ENCODE measurements around the gene OSBPL2.

Gene OSBPL2

DNA sequence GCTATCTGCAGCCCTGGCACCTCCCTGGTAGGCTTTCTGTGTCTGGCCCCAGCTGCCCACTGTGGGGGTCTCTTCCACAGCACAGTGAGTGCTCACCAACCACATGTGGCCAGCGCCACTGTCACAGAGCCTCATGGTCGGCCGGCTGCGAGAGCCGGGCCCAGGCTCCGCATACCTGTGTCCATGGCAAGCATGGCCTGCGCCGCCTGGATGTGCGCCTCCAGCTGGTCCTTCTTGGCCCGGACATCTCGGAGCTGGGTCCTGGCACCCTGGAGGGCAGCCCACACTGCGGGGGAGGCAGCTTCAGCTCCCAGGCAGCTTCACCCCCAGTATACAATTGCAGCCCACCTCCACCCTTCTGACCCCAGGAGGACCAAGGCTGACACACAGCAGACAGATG lies 77.5 kb downstream of the OSBPL2 start:
- no peak for DNase-seq

DNA sequence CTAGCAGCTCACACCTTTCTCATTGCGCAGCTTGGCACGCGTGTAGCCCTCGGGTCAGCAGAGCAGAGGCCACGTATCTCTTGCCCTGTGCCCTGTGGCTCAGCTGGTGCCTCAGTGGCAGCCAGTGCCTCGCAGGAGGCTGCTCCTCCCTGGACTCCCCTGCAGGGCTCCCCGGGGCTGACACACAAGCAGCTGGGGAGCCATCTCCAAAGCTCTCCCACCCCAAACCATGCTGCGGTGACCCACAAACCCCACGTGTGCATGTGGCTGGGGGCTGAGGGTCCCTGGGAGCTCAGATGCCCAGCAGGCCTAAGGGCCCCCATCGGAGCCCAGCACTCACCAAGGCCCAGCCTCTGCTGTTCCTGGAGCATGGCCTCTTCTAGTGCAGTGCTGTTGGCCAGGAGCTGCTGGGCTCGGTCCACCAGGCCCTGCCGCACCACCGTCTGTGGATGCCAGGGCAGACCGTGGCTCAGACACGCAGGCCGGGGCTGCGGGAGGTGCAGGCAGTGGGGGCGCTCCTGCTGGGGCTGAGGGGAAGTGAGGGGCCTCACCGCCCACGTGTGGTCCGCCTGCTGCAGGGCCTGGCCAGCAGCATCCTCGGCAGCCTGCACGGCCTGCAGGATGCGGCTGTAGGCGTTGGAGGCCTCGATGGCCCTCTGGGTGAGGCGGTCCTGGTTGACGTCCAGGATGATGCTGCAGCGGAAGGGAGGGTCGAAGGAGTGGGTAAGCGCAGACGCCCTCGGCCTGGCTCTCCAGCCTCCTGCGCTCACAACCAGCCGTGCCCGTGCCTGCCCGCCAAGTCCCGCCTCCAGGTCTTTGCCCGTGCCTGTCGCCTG lies 78.2 kb downstream of the OSBPL2 start:
- DNase-seq: no peak

DNA sequence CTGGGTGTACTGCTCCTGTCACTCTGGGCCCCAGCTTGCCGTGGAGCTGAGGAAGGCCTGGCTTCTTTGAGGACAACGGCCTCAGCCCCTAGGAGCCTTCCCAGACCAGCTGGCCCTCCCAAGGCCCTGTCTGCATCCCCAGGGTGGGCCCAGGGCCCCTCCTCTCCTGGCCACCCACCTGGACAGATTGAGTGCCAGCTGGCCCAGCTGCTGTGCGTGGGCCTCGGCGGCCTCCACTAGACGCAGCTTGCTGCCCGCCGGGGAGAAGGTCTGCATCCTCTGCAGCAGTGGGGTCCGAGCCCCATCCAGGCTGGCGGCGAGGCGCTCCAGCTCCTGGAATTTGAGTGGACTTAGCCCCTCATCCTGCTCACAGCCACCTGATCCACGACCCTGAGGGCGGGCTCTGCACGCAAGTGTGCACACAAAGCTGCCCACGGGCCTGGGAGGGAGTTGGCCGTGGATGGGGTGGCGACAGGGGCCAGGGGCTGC lies 78.9 kb downstream of the OSBPL2 start:
- no peak for DNase-seq

DNA sequence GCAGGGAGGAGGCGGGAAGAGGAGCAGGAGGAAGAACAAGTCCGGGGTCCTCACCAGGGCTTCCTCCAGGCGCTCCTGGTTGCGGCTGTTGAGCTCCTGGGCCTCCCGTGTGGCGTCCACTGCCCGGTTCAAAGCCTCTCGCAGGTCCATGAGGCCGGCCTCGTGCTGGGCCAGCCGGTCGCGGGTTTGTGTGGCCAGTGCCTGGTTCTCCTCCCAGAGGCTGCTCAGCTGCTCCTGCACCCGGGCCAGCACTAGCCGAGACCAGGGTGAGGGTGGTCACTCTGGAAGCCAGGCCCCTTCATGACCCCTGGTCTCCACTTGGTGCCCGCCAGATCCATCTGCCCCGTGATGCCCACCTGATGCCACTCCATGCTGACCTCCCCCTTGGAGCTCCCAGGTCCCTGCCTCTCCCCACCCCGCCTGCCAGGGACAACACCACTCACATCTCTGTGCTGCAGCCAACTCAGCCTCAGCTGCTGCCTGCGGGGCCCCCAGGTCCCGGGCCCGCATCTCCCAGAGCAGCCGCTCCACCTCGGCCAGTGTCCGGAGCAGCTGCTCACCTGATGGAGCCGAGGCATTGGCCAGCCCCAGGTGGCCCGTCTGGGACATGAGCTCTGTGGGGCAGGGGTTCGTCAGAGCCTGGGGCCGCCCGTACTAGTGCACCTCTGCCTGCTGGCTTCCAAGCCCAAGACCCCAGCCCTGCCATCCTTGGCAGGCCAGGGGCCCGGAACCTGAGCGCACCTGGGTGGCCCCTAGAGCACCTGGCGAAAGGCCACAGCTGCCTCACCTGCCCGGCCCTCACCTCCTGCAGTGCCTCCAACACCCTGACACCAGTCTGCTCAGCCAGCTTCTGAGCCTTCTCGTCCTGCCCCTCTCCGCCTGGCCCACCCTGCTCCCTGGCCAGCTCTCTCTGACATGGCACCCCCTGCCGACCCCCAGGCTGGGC lies 80.4 kb downstream of the OSBPL2 start:
- no peak for DNase-seq

DNA sequence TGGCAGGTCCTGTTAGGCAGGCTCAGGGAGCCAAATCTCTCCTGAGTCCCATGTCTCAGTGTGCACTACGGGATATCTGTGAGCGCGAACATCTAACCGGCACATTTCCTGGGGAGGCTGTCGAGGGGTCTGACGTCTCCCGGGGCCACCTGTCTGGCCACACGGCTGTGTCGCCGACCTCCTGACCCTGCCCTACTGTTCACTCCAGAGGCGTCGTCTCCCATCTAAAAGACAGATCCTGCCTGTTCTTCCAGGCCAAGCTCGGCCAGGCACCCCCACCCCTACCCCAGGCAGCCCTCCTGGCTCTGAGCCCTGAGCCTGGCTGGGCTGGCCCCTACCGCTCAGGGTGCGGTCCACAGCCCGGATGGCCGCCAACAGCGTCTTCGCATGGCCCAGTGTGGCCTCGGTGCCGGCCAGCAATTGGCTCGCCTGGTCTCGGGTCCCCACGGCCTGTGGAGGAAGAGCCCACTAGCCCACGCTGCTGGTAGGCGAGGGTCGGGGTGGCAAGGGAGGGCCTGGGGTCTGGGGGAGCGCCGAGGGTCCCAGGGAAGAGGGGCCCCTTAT lies 81.1 kb downstream of the OSBPL2 start:
- DNase-seq: no peak

DNA sequence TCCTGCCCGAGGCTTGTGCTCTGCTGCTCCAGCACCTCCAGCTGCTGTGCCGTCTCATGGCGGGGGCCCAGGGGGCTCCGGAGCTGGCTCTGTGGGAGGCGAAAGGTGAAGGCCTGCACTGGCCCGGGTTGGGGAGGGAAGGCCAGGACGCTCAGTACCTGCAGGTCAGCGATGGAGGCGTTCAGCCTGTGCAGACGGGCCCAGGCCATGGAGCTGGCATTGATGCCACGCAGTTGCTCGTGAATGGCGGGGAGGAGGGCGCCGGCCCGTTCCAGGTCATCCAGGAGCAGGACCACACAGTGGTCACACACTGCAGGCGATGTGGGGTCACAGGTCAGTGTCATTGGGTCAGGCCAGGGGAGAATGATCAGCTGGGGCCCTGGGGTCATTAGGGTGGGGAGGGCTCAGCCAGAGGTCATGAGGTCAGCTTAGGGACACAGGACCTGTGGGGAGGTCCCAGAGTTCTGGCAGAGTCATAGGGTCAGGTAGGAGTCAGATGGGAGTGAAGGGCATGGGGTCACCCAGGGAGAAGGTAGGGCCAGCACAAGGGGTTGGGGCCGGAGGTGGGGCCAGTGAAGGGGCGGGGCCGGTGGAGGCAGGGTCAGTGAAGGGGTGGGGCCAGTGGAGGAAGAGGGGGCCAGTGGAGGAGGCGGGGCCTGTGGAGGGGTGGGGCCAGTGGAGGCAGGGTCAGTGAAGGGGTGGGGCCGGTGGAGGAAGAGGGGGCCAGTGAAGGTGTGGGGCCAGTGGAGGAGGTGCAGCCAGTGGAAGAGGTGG lies 82.4 kb downstream of the OSBPL2 start:
- DNase-seq: no peak

DNA sequence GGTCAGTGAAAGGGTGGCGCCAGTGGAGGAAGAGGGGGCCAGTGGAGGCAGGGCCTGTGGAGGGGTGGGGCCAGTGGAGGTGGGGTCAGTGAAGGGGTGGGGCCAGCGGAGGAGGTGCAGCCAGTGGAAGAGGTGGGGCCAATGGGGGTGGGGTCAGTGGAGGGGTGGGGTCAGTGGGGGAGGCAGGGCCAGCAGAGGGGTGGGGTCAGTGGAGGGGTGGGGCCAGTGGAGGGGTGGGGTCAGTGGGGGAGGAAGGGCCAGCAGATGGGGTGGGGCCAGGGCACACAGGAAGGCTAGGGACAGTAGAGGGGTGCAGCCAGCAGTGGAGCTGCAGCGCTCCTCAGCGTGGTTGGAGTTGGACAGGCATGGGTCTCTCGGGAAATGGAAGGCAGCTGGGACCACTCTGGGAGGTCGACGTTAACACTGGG lies 83.2 kb downstream of the OSBPL2 start:
- no peak for DNase-seq

DNA sequence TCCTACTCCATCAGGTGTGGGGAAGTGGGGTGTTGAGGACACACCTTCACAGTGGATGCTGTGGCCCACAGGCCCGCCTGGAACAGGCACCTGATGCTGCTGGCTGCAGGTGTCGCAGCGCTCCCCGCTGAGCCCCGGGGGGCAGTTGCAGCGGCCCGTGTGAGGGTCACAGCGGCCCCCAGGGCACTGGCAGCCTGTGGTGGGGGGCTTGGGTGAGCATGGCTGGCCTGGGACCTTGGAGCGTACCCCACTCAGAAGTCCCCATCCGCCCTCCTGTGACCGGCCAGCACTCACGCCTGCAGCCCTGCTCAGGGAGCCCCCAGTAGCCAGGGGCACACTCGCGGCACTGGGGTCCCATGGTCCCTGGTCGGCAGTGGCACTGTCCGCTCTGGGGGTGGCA lies 83.7 kb downstream of the OSBPL2 start:
- no peak for DNase-seq

DNA sequence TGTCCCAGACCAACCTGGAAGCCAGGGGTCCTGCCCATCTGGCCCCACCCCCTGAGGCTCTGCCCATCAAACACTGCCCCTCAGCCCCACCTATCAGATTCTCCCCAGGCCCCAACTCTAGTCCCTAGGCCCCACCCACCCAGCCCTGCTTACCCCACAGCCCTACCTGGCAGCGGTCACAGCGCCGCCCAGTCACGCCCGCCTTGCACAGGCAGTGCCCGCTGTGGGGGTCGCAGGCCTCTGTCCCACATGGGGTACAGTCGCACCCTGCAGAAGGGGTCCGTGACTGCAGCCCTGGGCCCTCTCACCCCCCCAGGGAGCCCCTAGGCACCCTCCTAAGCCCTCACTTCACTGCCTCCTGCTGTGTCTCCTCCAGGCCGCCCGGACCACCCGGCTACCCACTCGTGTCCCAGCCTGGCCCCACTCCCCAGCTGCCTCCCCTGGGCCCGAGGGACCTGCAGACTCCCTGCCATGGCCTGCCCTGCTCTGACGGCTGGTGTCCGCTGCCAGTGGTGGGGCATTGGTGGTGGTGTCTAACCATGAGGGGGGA lies 84.2 kb downstream of the OSBPL2 start:
- DNase-seq: no peak

DNA sequence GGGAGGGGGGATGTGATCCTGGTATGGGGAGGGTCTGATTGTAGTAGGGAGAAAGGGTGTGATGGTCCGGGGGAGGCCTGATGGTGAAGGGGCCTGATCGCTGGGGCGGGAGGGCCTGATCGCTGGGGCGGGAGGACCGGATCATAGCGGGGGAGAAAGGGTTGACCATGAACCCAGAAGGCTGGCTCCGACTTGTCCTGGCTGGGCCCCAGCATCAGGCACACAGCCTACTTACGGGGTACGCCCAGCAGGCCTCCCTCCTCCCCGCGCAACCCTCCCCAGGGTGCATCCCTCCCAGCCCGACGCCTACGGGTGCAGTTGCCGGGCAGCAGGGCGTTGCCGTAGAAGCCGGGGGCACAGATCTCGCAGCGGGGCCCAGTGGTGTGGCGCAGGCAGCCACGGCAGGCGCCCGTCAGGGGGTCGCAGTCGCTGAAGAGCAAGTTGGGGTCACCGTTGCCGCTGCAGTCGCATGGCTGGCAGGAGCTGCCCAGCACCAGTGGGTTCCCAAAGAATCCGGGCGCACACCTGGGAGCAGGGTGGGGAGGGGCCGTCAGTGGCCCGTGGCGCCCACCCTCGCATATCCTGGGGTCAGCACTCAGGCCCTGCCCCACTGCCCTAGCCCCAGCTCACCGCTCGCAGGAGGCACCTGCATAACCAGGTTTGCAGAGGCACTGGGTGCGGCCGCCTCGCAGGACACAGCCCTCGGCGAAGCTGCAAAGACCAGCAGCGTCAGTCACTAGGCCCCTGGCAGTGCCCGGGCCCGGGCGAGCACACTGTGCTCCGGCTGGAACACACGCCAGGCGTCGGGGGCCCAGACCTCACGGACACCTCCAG lies 85.0 kb downstream of the OSBPL2 start:
- no peak for DNase-seq

DNA sequence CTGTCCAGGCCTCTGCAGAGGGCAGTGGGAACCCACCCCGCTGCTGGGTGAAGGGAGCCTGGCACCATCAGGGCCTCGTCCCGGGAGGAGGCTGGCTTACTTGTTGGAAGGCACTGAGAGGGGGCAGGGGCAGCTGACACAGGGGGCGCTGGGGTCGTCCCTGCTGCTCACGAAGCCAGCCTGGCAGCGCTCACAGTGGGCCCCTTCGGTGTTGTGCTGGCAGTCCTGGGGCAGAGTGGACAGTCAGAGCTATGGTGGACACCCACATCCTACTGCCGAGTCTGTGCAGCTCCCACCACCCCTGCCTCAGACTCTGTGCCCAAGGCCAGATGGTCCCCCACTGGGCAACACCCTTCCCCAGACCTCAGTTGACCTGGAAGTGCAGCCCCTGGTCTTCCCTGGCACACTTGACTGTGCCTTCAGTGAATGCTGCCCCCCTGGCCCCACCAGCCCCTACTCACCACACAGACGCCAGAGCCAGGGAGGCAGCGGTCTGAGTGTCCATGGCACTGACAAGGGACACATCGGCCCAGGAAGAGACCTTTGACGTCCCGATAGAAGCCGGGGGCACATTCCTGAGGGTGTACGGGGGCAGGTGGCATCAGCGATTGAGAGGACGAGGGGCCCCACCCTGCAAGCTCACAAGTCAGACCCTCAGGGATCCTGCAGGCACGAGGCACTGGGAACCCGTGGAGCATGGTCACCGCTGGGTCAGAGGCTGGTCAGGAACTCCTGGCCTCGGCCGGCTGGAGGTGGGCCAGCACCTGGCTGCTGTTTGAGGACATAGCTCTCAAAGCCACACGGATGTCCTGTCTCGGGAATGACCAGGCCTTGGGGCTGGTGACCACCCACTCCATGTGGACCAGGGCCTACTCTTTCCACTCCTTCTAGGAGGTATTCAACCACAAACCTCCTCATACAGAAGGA lies 85.9 kb downstream of the OSBPL2 start:
- DNase-seq: no peak

DNA sequence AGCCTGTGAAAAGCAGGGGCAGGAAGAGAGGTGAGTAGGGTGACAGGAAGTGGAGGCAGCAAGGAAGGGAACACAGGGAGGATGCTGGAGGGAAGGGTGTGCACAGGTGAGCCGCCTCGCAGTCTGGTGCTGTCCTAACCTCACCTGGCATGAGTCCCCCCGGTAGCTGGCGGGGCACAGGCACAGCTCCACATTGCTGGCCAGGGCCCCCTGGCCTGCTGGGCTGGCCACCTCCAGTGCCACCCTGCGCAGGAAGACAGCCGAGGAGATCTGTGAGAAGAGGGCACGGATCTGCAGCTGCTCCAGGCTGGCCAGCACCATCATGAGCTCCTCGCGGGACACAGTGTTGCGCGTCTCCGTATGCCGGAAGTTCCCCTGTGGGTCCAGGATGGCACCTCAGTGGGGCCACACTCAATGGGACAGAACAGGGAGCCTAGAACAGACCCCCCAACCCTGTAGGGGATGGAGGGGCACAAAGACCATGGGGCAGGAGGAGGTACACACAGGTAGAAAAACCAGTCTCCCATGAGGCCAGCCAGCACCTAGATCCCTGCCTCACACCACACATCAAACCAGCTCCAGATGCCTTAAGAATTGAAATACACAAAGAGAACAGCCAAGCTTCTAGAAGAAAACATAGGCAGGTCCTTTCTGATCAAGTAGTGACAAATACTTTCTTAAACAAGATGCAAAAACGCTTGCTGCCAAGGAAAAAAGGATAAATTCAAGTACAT lies 87.0 kb downstream of the OSBPL2 start:
- DNase-seq: no peak

DNA sequence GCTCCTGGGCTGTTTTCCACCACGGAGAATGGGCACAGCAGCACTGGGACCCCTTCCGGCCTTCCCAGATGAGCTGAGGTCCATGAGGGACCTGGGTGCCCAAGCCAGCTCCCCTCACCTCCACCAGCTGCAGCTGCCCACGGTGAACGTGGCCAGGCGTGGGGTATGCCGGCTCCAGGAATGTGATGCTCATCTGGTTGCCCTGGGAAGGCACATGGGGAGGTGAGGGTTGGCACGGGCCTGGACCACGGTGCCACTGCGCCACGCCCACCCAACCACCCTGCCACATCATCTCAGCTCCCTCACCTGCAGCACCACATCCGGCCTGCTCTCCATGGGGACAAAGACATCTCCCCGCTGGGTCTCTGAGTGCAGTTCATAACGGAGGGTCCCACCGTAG lies 88.2 kb downstream of the OSBPL2 start:
- no peak for DNase-seq

DNA sequence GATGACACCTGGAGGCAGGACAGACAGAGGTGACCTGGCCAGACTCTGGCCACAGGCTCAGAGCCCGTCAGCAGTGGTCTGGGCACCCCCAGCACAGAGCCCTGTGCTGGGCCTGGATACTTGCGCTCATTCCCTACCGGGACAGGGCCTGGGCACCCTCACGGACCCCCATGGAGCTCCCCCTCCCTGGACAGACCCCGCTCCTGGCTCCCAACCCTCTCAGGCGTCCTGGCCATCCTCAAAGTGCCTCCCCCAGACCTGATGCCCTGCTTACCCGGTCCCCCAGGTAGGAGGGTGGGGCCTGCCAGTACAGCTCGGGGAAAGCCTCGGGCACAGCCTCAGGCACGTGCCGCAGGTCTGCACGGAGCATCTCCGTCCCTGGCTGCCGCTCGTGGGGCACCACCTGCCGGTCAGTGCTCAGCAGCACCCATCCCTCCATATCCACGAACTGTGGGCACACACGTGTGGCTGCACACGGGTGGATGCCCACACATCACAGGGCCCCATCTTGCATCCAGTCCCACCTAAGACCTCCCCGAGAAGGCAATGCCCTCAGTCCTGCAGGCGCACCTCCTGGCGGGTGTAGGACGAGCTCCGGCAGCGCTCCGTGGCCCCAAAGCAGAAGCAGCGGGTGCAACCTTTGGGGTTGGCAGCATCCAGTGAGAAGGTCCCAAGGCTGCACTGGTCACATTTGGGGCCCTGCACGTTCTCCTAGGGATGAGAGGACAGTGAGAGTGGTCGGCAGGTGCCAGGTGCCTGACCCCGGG lies 88.8 kb downstream of the OSBPL2 start:
- DNase-seq: no peak

DNA sequence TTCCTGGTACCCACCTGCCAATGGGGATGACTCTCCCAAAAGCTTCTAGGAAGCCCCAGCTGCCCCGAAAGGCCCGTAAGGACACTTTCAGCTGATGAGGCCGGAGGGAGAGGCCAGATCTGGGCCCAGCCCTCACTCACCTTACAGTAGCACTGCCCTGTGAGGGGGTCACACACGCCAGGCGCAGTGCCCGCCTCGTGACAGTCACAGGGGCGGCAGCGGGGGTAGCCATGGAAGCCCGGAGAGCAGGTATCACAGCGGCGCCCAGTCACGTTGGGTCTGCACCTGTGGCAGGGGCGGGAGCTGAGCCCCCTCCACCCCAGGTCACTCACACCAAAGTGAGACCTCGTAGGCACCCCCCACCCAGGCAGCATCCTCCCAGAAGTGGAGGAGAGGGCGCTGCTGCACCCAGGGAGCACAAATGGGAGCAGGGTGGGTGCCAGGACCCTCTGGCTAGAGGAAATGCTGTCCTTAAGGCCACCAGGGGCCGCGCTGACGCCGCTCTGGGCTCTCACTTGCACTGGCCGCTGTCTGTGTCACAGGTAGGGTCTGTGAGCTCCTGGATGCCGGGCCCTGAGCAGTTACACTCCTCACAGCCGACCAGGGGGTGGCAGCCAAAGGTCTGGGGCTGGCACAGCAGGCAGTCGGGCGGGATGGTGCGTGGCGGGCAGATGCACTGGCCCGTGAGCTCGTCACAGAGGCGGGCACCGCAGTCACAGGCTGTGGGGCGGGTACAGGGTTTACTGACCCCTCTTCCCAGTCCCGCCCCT lies 89.6 kb downstream of the OSBPL2 start:
- DNase-seq: no peak

DNA sequence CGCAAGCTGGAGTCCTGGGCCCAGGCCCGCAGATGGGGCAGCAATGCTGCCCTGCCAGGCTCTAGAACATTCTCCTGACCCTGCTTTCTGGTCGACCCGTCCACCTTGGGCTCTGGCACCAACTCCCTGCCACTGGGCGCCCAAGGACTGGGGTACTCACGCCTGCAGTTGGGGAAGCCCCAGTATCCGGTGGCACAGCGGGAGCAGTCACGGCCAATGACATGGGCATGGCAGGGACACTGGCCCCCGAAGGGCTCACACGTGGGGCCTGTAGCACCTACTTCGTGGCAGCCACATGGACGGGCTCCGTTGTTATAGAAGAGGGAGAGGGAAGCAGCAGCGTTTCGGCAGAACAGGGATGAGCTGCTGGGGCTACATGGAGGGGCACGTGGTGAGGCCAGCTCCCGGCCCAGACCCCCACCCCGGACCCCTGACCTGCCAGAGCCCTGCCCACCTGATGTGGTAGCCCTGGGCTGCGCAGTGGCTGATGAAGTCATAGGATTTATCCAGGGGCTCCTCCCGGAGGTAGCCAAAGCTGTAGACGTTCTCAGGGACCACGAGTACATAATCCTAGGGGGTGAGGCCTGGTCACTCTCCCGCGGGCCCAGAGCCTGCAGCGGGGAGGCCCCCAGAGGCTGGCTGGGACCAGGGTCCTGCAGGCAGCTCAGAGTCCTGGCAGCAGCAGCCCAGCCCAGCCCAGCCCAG lies 90.5 kb downstream of the OSBPL2 start:
- no peak for DNase-seq

Measured in activated CD4-positive, alpha-beta T cell treated with anti-CD3 and anti-CD28 coated beads for 4 hours (primary cell).